Mesodermal cell (in vitro differentiated cells): ENCODE measurements around the gene CACNB1.
A peak's percentile ranks its signal among the peaks of the same experiment; 100 is the strongest.

Source experiments
- H3K27ac ChIP-seq: 2 replicates; pipeline ENCODE4 v1.7.0; 2013; ENCODE audit warnings: mild to moderate bottlenecking, low read depth, low read length, moderate library complexity; ENCODE audit not compliant: severe bottlenecking
- H3K36me3 ChIP-seq: 2 replicates; pipeline ENCODE4 v1.7.1; 2013; ENCODE audit warnings: mild to moderate bottlenecking, low read length, moderate library complexity; ENCODE audit not compliant: control insufficient read depth, insufficient read depth
- H3K4me1 ChIP-seq: one replicate; pipeline ENCODE4 v1.7.1; 2013; ENCODE audit warnings: mild to moderate bottlenecking, low read length; ENCODE audit not compliant: insufficient read depth, control insufficient read depth, poor library complexity, severe bottlenecking
- H3K4me3 ChIP-seq: 2 replicates; pipeline ENCODE4 v1.7.0; 2013; ENCODE audit warnings: low read length, control low read depth, mild to moderate bottlenecking; ENCODE audit not compliant: insufficient read depth, poor library complexity, severe bottlenecking; ENCODE audit errors: extremely low read depth
- H3K9me3 ChIP-seq: 2 replicates; pipeline ENCODE4 v1.7.1; 2013; ENCODE audit warnings: mild to moderate bottlenecking, low read length, moderate library complexity; ENCODE audit not compliant: control insufficient read depth
- WGBS, 2 experiments: methylation state at CpG; one replicate each; pipeline ENCODE4 v1.1.5; 2013; ENCODE audit warnings: missing lambda C conversion rate in 2 of 2; ENCODE audit not compliant: insufficient coverage in 2 of 2; 5-methylcytosine and 5-hydroxymethylcytosine counted together

Gene CACNB1

DNA sequence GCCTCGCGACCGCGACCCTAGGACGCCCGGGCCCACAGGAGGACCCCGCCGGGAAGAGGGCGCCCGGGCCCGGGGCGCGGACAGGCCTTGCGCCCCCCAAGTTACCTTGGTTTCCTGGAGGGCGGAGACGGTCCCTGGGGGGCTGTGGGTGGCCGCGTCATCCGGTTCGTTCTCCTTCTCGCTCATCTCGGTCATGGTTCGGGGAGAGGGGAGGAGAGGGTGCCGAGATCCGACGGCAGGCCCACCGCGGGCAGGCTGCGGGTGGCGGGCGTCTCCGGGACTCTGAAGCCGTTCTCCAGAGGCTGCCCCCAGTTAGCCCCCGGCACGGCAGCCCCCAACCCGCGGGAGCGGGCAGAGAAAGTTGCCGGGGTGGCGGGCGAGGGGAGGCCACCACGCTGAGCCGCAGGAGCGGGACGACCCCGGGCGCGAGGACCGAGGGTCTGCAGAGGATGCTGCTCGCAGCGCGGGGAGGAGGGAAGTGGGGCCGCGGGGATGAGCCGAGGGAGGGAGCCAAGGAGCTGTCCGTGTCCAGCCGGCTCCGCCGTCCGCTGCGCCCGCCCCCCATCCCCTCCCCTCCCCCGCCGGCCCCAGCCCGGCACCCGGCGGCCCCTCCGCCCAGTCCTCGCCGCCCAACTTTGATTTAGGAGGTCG is 28.0 kb upstream of the CACNB1 start, which contains the start of gene STAC2:
TSS of gene STAC2 (minus strand) at position 638 of the 651 bp plus-strand sequence. CDS start at position 195, 443 bp downstream.
- H3K27ac ChIP-seq: no peak within 1 kb of the TSS
- no peaks in the 10 kb centered on the region for H3K36me3 ChIP-seq
- peaks cover 3% of the 10 kb centered on the region for H3K4me1 ChIP-seq
- peak within 1 kb of the TSS; percentile 31 for H3K4me3 ChIP-seq
- H3K9me3 ChIP-seq: no peaks in the 10 kb centered on the region
- 1 to 3% methylated on average over 20 to 39 of the region's 71 CpGs for WGBS, 2 experiments

- 3 to 5% methylated on average over 53 to 54 of the region's 68 CpGs for WGBS, 2 experiments
- Histone ChIP-seq H3K27ac (no peak overlapping the region), H3K9me3 (no peaks in the 10 kb centered on the region), H3K4me3 (peak overlapping the region; percentile 31), H3K4me1 (peaks cover 3% of the 10 kb centered on the region), H3K36me3 (no peaks in the 10 kb centered on the region)
Measured at GRCh38 chr17:39224778-39225307, 27.4 kb upstream of the CACNB1 start.

DNA sequence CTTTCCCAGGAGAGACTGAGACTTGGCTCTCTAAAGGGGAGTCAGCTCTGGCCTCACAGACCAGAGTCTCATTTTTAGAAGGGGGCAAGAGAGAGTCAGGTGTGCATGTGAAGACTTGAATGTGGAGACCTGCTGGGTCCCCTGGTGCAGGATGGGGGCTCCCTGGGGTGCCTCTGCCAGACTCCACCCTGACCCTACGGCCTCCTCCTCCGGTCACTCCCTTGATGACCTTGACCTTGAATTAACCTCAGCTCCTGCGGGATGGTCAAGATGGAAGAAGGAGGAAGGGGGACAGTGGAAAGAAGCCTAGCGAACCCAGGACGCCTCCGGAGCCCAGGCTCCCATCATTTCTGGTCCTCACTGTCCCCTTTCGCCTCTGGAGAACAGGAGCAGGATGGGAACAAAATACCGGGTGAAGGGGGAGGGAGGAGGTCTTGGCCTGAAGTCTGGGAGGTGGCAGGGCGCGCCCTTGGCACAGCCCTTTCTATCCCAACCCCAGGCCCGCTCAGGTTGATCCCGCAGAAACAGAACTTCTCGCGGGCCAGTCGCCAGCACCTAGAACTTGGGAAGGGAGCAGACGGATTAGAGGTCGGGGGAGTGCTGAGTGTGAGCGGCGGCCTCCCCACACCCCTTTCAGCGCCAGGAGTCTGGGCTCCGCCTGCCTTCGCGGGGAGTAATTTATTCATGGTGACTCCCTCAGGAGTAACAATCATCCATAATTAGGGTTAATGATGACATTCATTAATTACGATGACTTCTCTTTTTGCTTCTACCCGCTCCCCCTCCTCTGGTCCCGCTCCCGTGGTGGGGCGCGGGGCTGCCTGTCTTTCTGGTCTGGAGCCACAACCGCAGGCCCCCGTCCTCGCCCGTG is 26.7 kb upstream of the CACNB1 start:
- Histone ChIP-seq H3K27ac (no peak overlapping the region), H3K36me3 (no peaks in the 10 kb centered on the region), H3K9me3 (no peaks in the 10 kb centered on the region), H3K4me1 (peaks cover 3% of the 10 kb centered on the region), H3K4me3 (no peak overlapping the region)
- WGBS, 2 experiments: 12 to 31% methylated on average over 17 of the region's 33 CpGs

DNA sequence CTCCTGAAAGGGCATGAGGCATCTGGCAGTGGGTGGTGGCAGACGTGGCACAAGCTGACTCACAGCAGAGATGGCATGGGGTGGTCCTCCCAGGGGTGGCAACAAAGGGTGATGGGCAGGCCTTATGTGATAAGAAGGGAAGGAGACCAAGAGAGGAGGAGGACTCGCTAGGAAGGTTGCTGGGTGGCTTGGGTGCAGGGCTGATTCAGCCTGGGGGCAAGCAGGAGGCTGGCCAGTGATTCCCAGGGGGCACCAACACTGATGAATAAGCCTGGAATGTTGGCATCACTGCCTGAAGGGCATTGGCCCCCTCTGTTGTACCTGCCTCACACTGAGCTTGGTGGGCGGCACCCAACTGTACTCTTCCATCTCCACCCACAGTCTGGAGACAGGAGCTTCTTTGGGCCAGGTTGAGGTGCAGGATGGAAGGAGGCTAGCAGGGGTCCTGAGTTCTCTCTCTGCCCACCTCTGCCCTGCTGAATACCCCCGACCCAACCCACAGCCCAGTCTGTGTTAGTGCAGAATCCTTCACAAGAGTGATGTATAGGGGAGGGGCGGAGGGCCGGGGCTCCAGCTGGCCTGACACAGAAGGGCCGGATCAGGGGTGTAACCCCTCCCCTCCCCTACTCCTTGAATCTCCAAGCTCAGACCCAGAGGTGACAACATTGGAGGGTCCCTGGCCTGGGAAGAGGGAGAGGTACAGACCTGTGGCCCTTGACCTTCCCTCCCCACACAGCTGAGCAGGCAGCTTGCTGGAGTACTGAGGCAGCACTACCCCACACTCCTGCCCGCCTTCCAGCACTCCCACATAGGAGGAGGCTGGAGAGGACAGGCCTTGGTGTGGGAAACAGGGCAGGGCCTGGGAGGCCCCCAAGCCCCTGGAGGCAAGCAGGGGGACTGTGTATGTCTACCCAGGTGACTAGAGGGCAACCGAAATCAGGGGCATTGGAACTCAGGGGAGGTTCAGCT is 25.7 kb upstream of the CACNB1 start:
- 83 to 89% methylated on average over 3 to 4 of the region's 9 CpGs for WGBS, 2 experiments
- no peaks in the 10 kb centered on the region for H3K36me3 ChIP-seq
- no peak overlapping the region for H3K27ac ChIP-seq
- H3K4me1 ChIP-seq: no peaks in the 10 kb centered on the region
- H3K4me3 ChIP-seq: no peak overlapping the region
- no peaks in the 10 kb centered on the region for H3K9me3 ChIP-seq

- Histone ChIP-seq H3K27ac (no peak overlapping the region), H3K9me3 (no peaks in the 10 kb centered on the region), H3K36me3 (no peaks in the 10 kb centered on the region), H3K4me1 (no peaks in the 10 kb centered on the region), H3K4me3 (no peak overlapping the region)
- WGBS, 2 experiments: 92 to 97% methylated on average over 4 to 7 of the region's 7 CpGs
Measured at GRCh38 chr17:39222151-39222550, 24.7 kb upstream of the CACNB1 start.

DNA sequence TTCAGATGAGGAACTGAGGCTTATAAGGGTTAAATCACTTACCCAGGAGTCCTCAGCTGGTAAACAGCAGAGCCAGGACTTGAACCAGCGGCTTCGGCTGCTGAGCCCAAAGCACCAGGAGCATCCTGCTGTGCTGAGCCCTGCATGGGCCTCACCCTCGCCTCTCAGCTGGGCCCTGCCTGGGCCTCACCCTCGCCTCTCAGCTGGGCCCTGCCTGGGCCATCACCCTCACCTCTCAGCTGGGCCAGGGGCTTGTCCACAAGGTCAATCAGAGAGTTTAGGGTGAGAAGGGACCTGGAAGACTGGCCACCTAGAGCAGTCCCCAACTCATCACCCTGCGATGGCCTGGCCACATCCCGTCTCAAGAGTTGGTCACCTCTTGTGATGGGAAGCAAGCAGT is 24.1 kb upstream of the CACNB1 start:
- Histone ChIP-seq H3K27ac (no peak overlapping the region), H3K4me1 (no peaks in the 10 kb centered on the region), H3K36me3 (no peaks in the 10 kb centered on the region), H3K4me3 (no peak overlapping the region), H3K9me3 (no peaks in the 10 kb centered on the region)
- 92 to 98% methylated on average over 4 to 5 of the region's 6 CpGs for WGBS, 2 experiments

DNA sequence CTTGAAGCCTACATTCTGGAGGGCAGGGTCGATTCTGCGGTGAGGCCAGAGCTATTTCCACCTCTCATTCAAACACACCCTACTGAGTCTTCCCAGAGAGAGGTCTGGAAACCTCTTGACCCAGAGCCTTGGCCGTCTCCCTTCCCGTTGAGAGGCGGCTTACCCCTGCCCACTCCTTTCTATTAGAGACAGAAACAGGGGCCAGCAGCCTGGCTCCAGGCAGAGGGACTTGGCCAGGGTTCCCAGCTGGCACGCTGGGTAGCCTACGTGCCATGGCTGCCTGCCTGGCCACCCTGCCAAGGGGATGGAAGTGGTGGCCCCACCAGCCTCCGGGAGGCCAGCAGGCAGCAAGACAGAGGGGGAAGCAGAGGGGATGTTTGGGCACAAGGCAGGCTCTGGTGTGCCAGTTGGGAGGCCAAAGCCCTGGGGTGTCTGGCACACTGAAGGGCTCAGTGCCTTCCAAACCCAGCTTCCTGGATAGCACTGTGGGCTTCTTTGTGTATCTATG is 22.2 kb upstream of the CACNB1 start:
- WGBS, 2 experiments: 87% methylated on average over 6 to 8 of the region's 8 CpGs
- H3K9me3 ChIP-seq: no peaks in the 10 kb centered on the region
- H3K27ac ChIP-seq: no peak overlapping the region
- H3K4me3 ChIP-seq: no peak overlapping the region
- no peaks in the 10 kb centered on the region for H3K4me1 ChIP-seq
- H3K36me3 ChIP-seq: no peaks in the 10 kb centered on the region

DNA sequence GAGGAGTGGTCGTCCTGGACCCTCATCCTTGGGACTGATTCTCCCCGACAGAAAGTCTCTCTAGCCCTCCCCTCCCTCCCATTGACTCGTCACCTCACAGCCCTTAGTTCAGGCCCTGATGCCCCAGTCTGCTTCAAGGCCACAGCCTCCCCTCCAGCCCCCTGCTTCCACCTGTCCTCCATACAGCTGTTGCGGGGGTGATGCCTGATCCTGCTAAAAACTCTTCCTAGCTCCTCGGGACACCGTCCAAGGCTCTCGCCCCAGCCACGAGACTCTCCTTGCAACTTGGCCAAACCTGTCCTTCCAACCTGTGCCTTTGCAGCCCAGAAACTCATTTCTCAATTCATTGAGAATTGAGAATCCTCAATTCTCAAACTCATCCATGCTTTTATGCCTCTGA is 21.4 kb upstream of the CACNB1 start:
- H3K9me3 ChIP-seq: no peaks in the 10 kb centered on the region
- H3K4me1 ChIP-seq: no peaks in the 10 kb centered on the region
- 86% methylated on average over 6 to 7 of the region's 8 CpGs for WGBS, 2 experiments
- no peak overlapping the region for H3K27ac ChIP-seq
- no peak overlapping the region for H3K4me3 ChIP-seq
- H3K36me3 ChIP-seq: no peaks in the 10 kb centered on the region

- Histone ChIP-seq H3K36me3 (no peaks in the 10 kb centered on the region), H3K27ac (no peak overlapping the region), H3K9me3 (no peaks in the 10 kb centered on the region), H3K4me1 (no peaks in the 10 kb centered on the region), H3K4me3 (no peak overlapping the region)
- 35 to 38% methylated on average over 18 to 20 of the region's 24 CpGs for WGBS, 2 experiments
Measured at GRCh38 chr17:39217734-39218369, 20.4 kb upstream of the CACNB1 start.
